ENCODE results near the gene C4BPA.

Gene C4BPA

DNA sequence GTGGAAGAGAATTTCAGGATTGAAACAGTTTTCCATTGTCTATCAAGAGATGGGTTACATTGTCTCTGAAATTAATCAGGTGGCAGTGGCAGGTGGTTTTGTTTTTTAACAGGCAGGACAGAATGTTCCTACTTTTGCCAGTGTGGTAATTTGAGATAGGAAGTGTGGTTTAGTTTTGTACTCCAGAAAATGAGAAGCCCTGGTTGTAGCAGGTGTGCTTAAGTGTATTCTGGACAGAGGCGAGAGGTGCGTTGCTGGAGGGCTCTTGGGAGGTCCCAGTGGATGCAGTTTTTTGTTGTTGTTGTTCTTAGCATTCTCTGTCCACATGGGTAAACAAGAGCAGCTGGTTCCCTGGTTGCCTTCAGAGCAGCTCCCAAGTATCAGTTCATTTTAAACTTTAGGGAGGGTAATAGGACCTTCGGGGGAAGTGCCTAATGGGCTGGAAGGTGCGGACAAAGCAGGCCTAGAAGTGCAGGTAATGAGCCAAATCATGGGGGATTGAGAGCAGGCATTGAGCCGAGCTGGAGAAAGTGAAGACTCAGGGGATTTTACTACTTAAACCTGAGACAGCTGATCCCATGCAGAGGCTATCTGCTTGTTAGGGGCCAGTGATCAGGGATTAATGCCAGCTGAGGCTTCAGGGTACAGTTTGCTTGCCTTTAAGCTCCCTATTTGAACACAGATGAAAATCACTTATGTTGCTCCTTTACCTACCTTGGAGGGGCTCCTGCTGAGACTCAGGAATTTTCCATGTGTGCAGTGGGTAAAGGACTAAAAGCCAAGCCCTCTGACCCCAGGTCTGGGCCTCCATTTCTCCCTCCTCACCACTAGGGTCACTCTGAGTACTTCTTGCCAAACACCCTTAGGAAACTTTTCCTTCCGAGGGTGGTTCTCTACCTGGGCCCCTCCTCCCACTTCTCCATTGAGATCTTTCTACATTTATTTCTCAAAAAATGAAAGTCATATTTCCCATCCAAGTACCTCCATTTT, 44.9 kb upstream of the C4BPA start:
- CTCF ChIA-PET = no interaction called here
- TF ChIP-seq SUZ12 (IDR thresholded peaks at IDR 0.05) (no peak), FOXM1 (IDR thresholded peaks at IDR 0.05; ENCODE audit: borderline replicate concordance) (no peak), ELF4 (IDR thresholded peaks at IDR 0.05) (no peak), L3MBTL2 (conservative IDR thresholded peaks at IDR 0.05) (no peak), FOXK2 (IDR thresholded peaks at IDR 0.05) (no peak), NFRKB (IDR thresholded peaks at IDR 0.05) (no peak), SP1 (IDR thresholded peaks at IDR 0.05) (no peak), HDGF (IDR thresholded peaks at IDR 0.05; ENCODE audit: borderline replicate concordance) (no peak), ZNF384 (IDR thresholded peaks at IDR 0.05) (no peak), LEF1 (IDR thresholded peaks at IDR 0.05; ENCODE audit: borderline replicate concordance) (no peak), TARDBP (IDR thresholded peaks at IDR 0.05) (no peak), CTBP1 (IDR thresholded peaks at IDR 0.05; ENCODE audit: borderline replicate concordance) (no peak), FOXA1 (IDR thresholded peaks at IDR 0.05) (no peak), ARNT (IDR thresholded peaks at IDR 0.05) (no peak), BHLHE40 (IDR thresholded peaks at IDR 0.05; ENCODE audit: borderline replicate concordance) (no peak)
- TF ChIP-seq, protein P1, sequence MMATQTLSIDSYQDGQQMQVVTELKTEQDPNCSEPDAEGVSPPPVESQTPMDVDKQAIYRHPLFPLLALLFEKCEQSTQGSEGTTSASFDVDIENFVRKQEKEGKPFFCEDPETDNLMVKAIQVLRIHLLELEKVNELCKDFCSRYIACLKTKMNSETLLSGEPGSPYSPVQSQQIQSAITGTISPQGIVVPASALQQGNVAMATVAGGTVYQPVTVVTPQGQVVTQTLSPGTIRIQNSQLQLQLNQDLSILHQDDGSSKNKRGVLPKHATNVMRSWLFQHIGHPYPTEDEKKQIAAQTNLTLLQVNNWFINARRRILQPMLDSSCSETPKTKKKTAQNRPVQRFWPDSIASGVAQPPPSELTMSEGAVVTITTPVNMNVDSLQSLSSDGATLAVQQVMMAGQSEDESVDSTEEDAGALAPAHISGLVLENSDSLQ (IDR thresholded peaks at IDR 0.05) = no peak
- no peak for DNase-seq (ENCODE audit: extremely low spot score)
- POLR2A ChIA-PET = no interaction called here

DNA sequence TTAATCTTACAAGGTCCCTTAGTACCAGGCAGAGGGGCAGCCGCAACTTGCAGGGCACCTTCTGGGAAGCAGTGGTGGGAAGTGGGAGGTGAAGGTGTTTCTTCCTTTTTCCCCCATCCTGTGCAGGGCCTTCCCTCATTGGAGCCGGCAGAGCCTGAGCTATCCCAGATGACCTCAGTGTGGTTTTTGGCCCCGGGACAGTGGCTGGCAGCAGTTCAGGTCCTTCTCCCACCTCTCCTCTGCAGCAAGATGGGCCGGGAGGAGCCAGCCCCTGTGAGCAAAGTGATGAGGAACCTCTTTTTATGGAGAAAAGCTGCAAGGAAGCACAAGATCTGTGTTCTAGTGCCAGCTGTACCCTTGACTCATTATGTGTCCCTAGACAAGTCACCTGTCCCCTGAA, 44.2 kb upstream of the C4BPA start:
- no peak for TF ChIP-seq HDGF (IDR thresholded peaks at IDR 0.05; ENCODE audit: borderline replicate concordance)
- TF ChIP-seq ZNF384 (IDR thresholded peaks at IDR 0.05) = no peak
- no peak for TF ChIP-seq BHLHE40 (IDR thresholded peaks at IDR 0.05; ENCODE audit: borderline replicate concordance)
- no peak for TF ChIP-seq L3MBTL2 (conservative IDR thresholded peaks at IDR 0.05)
- no peak for TF ChIP-seq ELF4 (IDR thresholded peaks at IDR 0.05)
- TF ChIP-seq FOXM1 (IDR thresholded peaks at IDR 0.05; ENCODE audit: borderline replicate concordance) = no peak
- no peak for TF ChIP-seq SUZ12 (IDR thresholded peaks at IDR 0.05)
- TF ChIP-seq FOXK2 (IDR thresholded peaks at IDR 0.05) = no peak
- TF ChIP-seq, protein P1 (IDR thresholded peaks at IDR 0.05) = no peak
- TF ChIP-seq LEF1 (IDR thresholded peaks at IDR 0.05; ENCODE audit: borderline replicate concordance) = no peak
- no peak for TF ChIP-seq FOXA1 (IDR thresholded peaks at IDR 0.05)
- TF ChIP-seq SP1 (IDR thresholded peaks at IDR 0.05) = no peak
- TF ChIP-seq ARNT (IDR thresholded peaks at IDR 0.05) = no peak
- no peak for TF ChIP-seq NFRKB (IDR thresholded peaks at IDR 0.05)
- no peak for TF ChIP-seq TARDBP (IDR thresholded peaks at IDR 0.05)
- no peak for TF ChIP-seq CTBP1 (IDR thresholded peaks at IDR 0.05; ENCODE audit: borderline replicate concordance)
- no peak for DNase-seq (ENCODE audit: extremely low spot score)
- ChIA-PET CTCF (interaction anchor here (0.6 to 0.8 kb wide), 3 partner anchors 10 to 126 kb away, joined by 3 read pairs; no protein-coding TSS in a partner anchor), POLR2A (no interaction called here)

DNA sequence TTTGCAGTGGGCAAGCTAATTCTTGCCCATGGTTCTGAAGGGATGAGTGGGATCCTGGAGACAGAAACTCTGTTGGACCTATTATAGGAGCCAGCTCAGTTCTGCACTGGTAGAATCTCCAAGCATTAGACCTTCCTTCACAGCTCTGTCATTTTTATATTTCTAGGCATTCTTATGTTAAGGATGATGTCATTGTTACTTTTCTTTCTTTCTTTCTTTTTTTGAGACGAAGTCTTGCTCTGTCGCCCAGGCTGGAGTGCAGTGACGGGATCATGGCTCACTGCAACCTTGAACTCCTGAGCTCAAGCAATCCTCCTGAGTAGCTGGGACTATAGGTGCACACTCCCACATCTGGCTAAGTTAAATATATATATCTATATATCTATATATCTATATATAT, 43.4 kb upstream of the C4BPA start:
- no peak for TF ChIP-seq FOXM1 (IDR thresholded peaks at IDR 0.05; ENCODE audit: borderline replicate concordance)
- TF ChIP-seq FOXK2 (IDR thresholded peaks at IDR 0.05) = no peak
- no peak for TF ChIP-seq NFRKB (IDR thresholded peaks at IDR 0.05)
- TF ChIP-seq LEF1 (IDR thresholded peaks at IDR 0.05; ENCODE audit: borderline replicate concordance) = no peak
- no peak for TF ChIP-seq CTBP1 (IDR thresholded peaks at IDR 0.05; ENCODE audit: borderline replicate concordance)
- no peak for DNase-seq (ENCODE audit: extremely low spot score)
- CTCF ChIA-PET = interaction anchor here (0.6 to 0.8 kb wide), 3 partner anchors 10 to 127 kb away, joined by 3 read pairs; no protein-coding TSS in a partner anchor
- POLR2A ChIA-PET = no interaction called here

DNA sequence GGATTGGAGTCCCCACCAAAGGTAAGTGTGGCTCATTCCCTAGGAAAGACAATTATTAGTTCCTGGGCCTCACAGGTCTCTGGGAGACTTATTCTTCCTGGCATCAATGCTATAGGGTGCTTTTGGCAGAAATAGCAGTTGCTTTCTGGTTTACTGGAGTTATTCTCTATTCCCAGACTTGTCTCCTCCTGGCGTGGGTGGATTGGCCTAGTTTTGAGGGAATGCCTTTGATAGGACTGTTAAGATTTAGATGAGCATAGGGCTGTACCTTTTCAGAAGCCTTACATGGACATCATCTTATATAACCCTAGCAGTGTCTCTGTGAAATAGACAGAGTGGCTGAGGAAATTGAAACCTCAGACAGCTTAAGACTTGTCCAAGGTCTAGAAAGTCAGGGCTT, 42.0 kb upstream of the C4BPA start:
- POLR2A ChIA-PET = interaction anchor here (1.8 kb wide), 1 partner anchor 9 kb away, joined by 7 read pairs; the partner anchor contains the start of gene PFKFB2
- CTCF ChIA-PET = no interaction called here
- TF ChIP-seq ELF4 (IDR thresholded peaks at IDR 0.05) = no peak
- TF ChIP-seq FOXA1 (IDR thresholded peaks at IDR 0.05) = no peak
- TF ChIP-seq LEF1 (IDR thresholded peaks at IDR 0.05; ENCODE audit: borderline replicate concordance) = no peak
- TF ChIP-seq FOXK2 (IDR thresholded peaks at IDR 0.05) = no peak
- TF ChIP-seq NFRKB (IDR thresholded peaks at IDR 0.05) = no peak
- no peak for TF ChIP-seq BHLHE40 (IDR thresholded peaks at IDR 0.05; ENCODE audit: borderline replicate concordance)
- no peak for TF ChIP-seq FOXM1 (IDR thresholded peaks at IDR 0.05; ENCODE audit: borderline replicate concordance)
- TF ChIP-seq, protein P1 (IDR thresholded peaks at IDR 0.05) = no peak
- no peak for TF ChIP-seq SP1 (IDR thresholded peaks at IDR 0.05)
- no peak for TF ChIP-seq ZNF384 (IDR thresholded peaks at IDR 0.05)
- no peak for TF ChIP-seq CTBP1 (IDR thresholded peaks at IDR 0.05; ENCODE audit: borderline replicate concordance)
- no peak for TF ChIP-seq TARDBP (IDR thresholded peaks at IDR 0.05)
- no peak for TF ChIP-seq SUZ12 (IDR thresholded peaks at IDR 0.05)
- no peak for TF ChIP-seq ARNT (IDR thresholded peaks at IDR 0.05)
- DNase-seq (ENCODE audit: extremely low spot score) = no peak

DNA sequence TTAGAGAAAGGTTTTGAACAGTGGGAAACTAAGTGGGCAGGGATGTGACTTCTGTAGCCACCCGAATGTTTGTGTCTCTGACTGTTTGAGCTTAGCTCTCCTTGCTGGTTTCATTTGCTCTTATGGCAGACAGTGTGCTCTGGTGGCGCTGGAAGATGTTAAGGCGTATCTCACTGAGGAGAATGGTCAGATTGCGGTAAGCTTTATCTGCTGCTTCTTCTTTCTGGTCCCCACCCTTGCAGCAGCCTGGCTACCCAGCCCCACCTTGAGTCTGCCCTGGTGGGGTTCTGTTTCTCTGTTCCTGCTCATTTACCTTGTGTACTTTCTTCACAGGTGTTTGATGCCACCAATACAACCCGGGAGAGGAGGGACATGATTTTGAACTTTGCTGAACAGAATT, 41.0 kb upstream of the C4BPA start:
- POLR2A ChIA-PET = interaction anchor here (1.8 kb wide), 1 partner anchor 10 kb away, joined by 7 read pairs; the partner anchor contains the start of gene PFKFB2
- DNase-seq (ENCODE audit: extremely low spot score) = no peak
- TF ChIP-seq, protein P1 (IDR thresholded peaks at IDR 0.05) = no peak
- TF ChIP-seq TARDBP (IDR thresholded peaks at IDR 0.05) (no peak), ARNT (IDR thresholded peaks at IDR 0.05) (no peak), SP1 (IDR thresholded peaks at IDR 0.05) (no peak), FOXK2 (IDR thresholded peaks at IDR 0.05) (no peak), LEF1 (IDR thresholded peaks at IDR 0.05; ENCODE audit: borderline replicate concordance) (no peak), SUZ12 (IDR thresholded peaks at IDR 0.05) (no peak), ELF4 (IDR thresholded peaks at IDR 0.05) (no peak), BHLHE40 (IDR thresholded peaks at IDR 0.05; ENCODE audit: borderline replicate concordance) (no peak), CTBP1 (IDR thresholded peaks at IDR 0.05; ENCODE audit: borderline replicate concordance) (no peak)
- CTCF ChIA-PET = no interaction called here
